Sigmoid colon (tissue), 4 donors: ENCODE measurements around the gene SLC22A24.

Experiments used
- EP300 ChIP-seq, 4 donors: sonication (generic); formaldehyde crosslinking; IDR thresholded peaks; one replicate each; pipeline ENCODE4 v1.6.1; 2017; ENCODE audit warnings: antibody characterized with exemption in 4 of 4
- TF ChIP-seq, protein P1 (sequence below), 4 experiments: fragments of 450-650 bp in 3 of 4; fragments of 200-600 bp in 1 of 4; IDR thresholded peaks; one replicate each; pipeline ENCODE4 v1.5.1; 2016 to 2019; ENCODE audit warnings: antibody characterized with exemption in 4 of 4, mild to moderate bottlenecking in 3 of 4, moderate library complexity in 2 of 4

DNA sequence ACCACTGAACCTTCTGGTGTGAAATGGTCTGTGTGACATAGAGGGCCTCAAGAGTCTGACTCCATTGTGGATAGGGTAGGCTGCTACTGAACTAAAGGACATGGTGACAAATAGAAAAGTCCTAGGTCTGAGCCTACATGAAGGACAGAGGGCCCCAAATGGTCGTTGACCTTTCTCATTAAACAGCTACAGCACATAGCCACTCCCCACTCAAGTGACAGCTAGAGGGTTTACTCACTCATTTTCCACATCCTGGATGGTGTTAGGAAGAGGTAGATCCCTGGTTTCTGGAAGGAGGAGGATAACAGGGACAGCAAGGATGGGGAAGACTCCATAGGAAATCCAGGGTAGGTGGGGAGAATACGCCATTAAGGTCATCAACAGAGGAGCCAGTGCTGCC, 63.3 kb downstream of the SLC22A24 start:
- TF ChIP-seq, protein P1, sequence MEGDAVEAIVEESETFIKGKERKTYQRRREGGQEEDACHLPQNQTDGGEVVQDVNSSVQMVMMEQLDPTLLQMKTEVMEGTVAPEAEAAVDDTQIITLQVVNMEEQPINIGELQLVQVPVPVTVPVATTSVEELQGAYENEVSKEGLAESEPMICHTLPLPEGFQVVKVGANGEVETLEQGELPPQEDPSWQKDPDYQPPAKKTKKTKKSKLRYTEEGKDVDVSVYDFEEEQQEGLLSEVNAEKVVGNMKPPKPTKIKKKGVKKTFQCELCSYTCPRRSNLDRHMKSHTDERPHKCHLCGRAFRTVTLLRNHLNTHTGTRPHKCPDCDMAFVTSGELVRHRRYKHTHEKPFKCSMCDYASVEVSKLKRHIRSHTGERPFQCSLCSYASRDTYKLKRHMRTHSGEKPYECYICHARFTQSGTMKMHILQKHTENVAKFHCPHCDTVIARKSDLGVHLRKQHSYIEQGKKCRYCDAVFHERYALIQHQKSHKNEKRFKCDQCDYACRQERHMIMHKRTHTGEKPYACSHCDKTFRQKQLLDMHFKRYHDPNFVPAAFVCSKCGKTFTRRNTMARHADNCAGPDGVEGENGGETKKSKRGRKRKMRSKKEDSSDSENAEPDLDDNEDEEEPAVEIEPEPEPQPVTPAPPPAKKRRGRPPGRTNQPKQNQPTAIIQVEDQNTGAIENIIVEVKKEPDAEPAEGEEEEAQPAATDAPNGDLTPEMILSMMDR (IDR thresholded peaks at IDR 0.05) = no peak
- TF ChIP-seq EP300 (IDR thresholded peaks at IDR 0.05) = no peak
